ENCODE data around the gene RUNX1.

RUNX1 gene

GRCh38 chr21:34884346-34884929 is 164.7 kb downstream of the RUNX1 start:
- in situ Hi-C loops (cut with HindIII; ENCODE audit: low pct_ligation_motif_present, low pct_unique_long_range_greater_than_20kb, low sequenced_read_pairs), result no loop called here
- no peak for DNase-seq

- in situ Hi-C loops (cut with HindIII; ENCODE audit: low pct_ligation_motif_present, low pct_unique_long_range_greater_than_20kb, low sequenced_read_pairs), result no loop called here
- DNase-seq, result no peak
Observed at GRCh38 chr21:34883491-34884271, 165.4 kb downstream of the RUNX1 start.

- DNase-seq, result no peak
- in situ Hi-C loops (cut with HindIII; ENCODE audit: low pct_ligation_motif_present, low pct_unique_long_range_greater_than_20kb, low sequenced_read_pairs), result no loop called here
Observed at GRCh38 chr21:34882719-34883131, 166.4 kb downstream of the RUNX1 start.

GRCh38 chr21:34881839-34882371 is 167.2 kb downstream of the RUNX1 start:
- in situ Hi-C loops (cut with HindIII; ENCODE audit: low pct_ligation_motif_present, low pct_unique_long_range_greater_than_20kb, low sequenced_read_pairs), result no loop called here
- peak; percentile 83 for DNase-seq

- in situ Hi-C loops (cut with HindIII; ENCODE audit: low pct_ligation_motif_present, low pct_unique_long_range_greater_than_20kb, low sequenced_read_pairs), result no loop called here
- DNase-seq, result peak; percentile 47
Observed at GRCh38 chr21:34881421-34881820, 167.7 kb downstream of the RUNX1 start.

- DNase-seq, result no peak
- in situ Hi-C loops (cut with HindIII; ENCODE audit: low pct_ligation_motif_present, low pct_unique_long_range_greater_than_20kb, low sequenced_read_pairs), result no loop called here
Observed at GRCh38 chr21:34880401-34880800, 168.7 kb downstream of the RUNX1 start.

- in situ Hi-C loops (cut with HindIII; ENCODE audit: low pct_ligation_motif_present, low pct_unique_long_range_greater_than_20kb, low sequenced_read_pairs), result no loop called here
- DNase-seq, result no peak
Observed at GRCh38 chr21:34878940-34879339, 170.2 kb downstream of the RUNX1 start.

GRCh38 chr21:34878501-34878900 is 170.6 kb downstream of the RUNX1 start:
- DNase-seq, result no peak
- in situ Hi-C loops (cut with HindIII; ENCODE audit: low pct_ligation_motif_present, low pct_unique_long_range_greater_than_20kb, low sequenced_read_pairs), result no loop called here

GRCh38 chr21:34877485-34878128 is 171.5 kb downstream of the RUNX1 start:
- in situ Hi-C loops (cut with HindIII; ENCODE audit: low pct_ligation_motif_present, low pct_unique_long_range_greater_than_20kb, low sequenced_read_pairs), result no loop called here
- no peak for DNase-seq

- DNase-seq, result no peak
- in situ Hi-C loops (cut with HindIII; ENCODE audit: low pct_ligation_motif_present, low pct_unique_long_range_greater_than_20kb, low sequenced_read_pairs), result no loop called here
Observed at GRCh38 chr21:34875830-34876229, 173.3 kb downstream of the RUNX1 start.

- in situ Hi-C loops (cut with HindIII; ENCODE audit: low pct_ligation_motif_present, low pct_unique_long_range_greater_than_20kb, low sequenced_read_pairs), result no loop called here
- DNase-seq, result no peak
Observed at GRCh38 chr21:34874684-34875513, 174.2 kb downstream of the RUNX1 start.

GRCh38 chr21:34871026-34871908 is 177.8 kb downstream of the RUNX1 start:
- DNase-seq, result no peak
- in situ Hi-C loops (cut with HindIII; ENCODE audit: low pct_ligation_motif_present, low pct_unique_long_range_greater_than_20kb, low sequenced_read_pairs), result no loop called here

GRCh38 chr21:34870246-34870645 is 178.9 kb downstream of the RUNX1 start:
- no peak for DNase-seq
- in situ Hi-C loops (cut with HindIII; ENCODE audit: low pct_ligation_motif_present, low pct_unique_long_range_greater_than_20kb, low sequenced_read_pairs), result no loop called here

GRCh38 chr21:34869545-34869944 is 179.6 kb downstream of the RUNX1 start:
- DNase-seq, result no peak
- in situ Hi-C loops (cut with HindIII; ENCODE audit: low pct_ligation_motif_present, low pct_unique_long_range_greater_than_20kb, low sequenced_read_pairs), result no loop called here

GRCh38 chr21:34867785-34868184 is 181.3 kb downstream of the RUNX1 start:
- in situ Hi-C loops (cut with HindIII; ENCODE audit: low pct_ligation_motif_present, low pct_unique_long_range_greater_than_20kb, low sequenced_read_pairs), result no loop called here
- DNase-seq, result no peak

- no peak for DNase-seq
Observed at GRCh38 chr21:34865400-34866241, 183.5 kb downstream of the RUNX1 start.

More at GRCh38 chr21:34865400-34866241, 183.5 kb downstream of the RUNX1 start:
- in situ Hi-C loops (cut with HindIII; ENCODE audit: low pct_ligation_motif_present, low pct_unique_long_range_greater_than_20kb, low sequenced_read_pairs), result no loop called here
